PC-9 (cell line): ENCODE results near the gene TSHZ3. TPM values are rescaled to one million over a fixed set of nuclear protein-coding genes. Genes with fewer than 3 reads are reported as not detected.

Experiments
- BruUV-seq: library from RNA; stranded (reverse); fragments of 400-500 nt; replicated peaks from 2 replicates; lab custom pipeline; 2021; lab: Mats Ljungman, UMichigan
- CTCF ChIA-PET: fragments of 300-600 bp; sonication (Branson Sonifier 250); formaldehyde crosslinking; loops from one replicate; lab custom pipeline; 2022; ENCODE audit warnings: antibody characterized with exemption; lab: Charles Lee
- POLR2A ChIA-PET: fragments of 300-600 bp; sonication (Branson Sonifier 250); formaldehyde crosslinking; loops from one replicate; lab custom pipeline; 2022; ENCODE audit warnings: antibody characterized with exemption; ENCODE audit not compliant: unreplicated experiment; lab: Charles Lee
- DNase-seq, 2 experiments: peaks; one replicate each; pipeline versions ENCODE4 v3.0.0 to v3.0.0-alpha.2; 2015 to 2022; ENCODE audit warnings: mixed read lengths in 1 of 2
- H2AFZ ChIP-seq: fragments of 200-600 bp; sonication (generic); 2 replicates; pipeline ENCODE4 v1.8.1; 2017; ENCODE audit warnings: antibody characterized with exemption
- H3F3A ChIP-seq: fragments of 200-600 bp; sonication (generic); 2 replicates; pipeline ENCODE4 v1.8.1; 2017; ENCODE audit warnings: antibody characterized with exemption, mild to moderate bottlenecking, low read depth; ENCODE audit not compliant: insufficient read depth
- H3K27ac ChIP-seq: fragments of 200-600 bp; sonication (generic); 2 replicates; pipeline ENCODE4 v1.6.1; 2016; ENCODE audit warnings: mixed run types
- H3K27me3 ChIP-seq: fragments of 200-600 bp; sonication (generic); 2 replicates; pipeline ENCODE4 v1.6.1; 2016; ENCODE audit warnings: low read depth, mixed run types; ENCODE audit not compliant: insufficient read depth
- H3K36me3 ChIP-seq: fragments of 200-600 bp; sonication (generic); 2 replicates; pipeline ENCODE4 v1.6.1; 2016; ENCODE audit warnings: low read depth, mixed run types
- H3K4me1 ChIP-seq: fragments of 200-600 bp; sonication (generic); replicated peaks from 2 replicates; pipeline ENCODE4 v1.6.1; 2016; ENCODE audit warnings: mixed run types; ENCODE audit not compliant: insufficient read depth
- H3K4me2 ChIP-seq: fragments of 200-600 bp; sonication (generic); 2 replicates; pipeline ENCODE4 v1.6.1; 2017; ENCODE audit warnings: mixed run types
- H3K4me3 ChIP-seq: fragments of 200-600 bp; sonication (generic); 2 replicates; pipeline ENCODE4 v1.6.1; 2016; ENCODE audit warnings: mixed run types
- H3K79me2 ChIP-seq: fragments of 200-600 bp; sonication (generic); 2 replicates; pipeline ENCODE4 v1.6.1; 2017; ENCODE audit warnings: low read depth, mixed run types
- H3K9me2 ChIP-seq: fragments of 200-600 bp; sonication (generic); 2 replicates; pipeline ENCODE4 v1.8.1; 2017; ENCODE audit warnings: mild to moderate bottlenecking; ENCODE audit not compliant: insufficient read depth
- H3K9me3 ChIP-seq: fragments of 200-600 bp; sonication (generic); 2 replicates; pipeline ENCODE4 v1.8.1; 2016; ENCODE audit warnings: low read depth; ENCODE audit not compliant: insufficient read depth
- H4K20me1 ChIP-seq: fragments of 200-600 bp; sonication (generic); 2 replicates; pipeline ENCODE4 v1.8.1; 2017; ENCODE audit not compliant: insufficient read depth
- EZH2 ChIP-seq: fragments of 200-600 bp; sonication (generic); IDR thresholded peaks from 2 replicates; pipeline ENCODE4 v1.8.0; 2017; ENCODE audit warnings: antibody characterized with exemption, low read depth
- intact Hi-C: fragments of 100-400 bp; cut with micrococcal nuclease; formaldehyde crosslinking; loops from one replicate; pipeline ENCODE4 v1.10.0; 2022; ENCODE audit not compliant: unreplicated experiment
- total RNA-seq: library from RNA; stranded (reverse); gene quantifications from 2 replicates; pipeline ENCODE4 v1.2.3, GENCODE V29; 2021
- TF ChIP-seq, protein P1 (sequence below): fragments of 200-600 bp; sonication (generic); conservative IDR thresholded peaks from 2 replicates; pipeline ENCODE4 v1.6.1; 2017; ENCODE audit warnings: mixed run types, antibody characterized with exemption, mild to moderate bottlenecking, moderate library complexity

TSHZ3 gene
- total RNA-seq, 1 experiment from 2014 or later = not detected

DNA sequence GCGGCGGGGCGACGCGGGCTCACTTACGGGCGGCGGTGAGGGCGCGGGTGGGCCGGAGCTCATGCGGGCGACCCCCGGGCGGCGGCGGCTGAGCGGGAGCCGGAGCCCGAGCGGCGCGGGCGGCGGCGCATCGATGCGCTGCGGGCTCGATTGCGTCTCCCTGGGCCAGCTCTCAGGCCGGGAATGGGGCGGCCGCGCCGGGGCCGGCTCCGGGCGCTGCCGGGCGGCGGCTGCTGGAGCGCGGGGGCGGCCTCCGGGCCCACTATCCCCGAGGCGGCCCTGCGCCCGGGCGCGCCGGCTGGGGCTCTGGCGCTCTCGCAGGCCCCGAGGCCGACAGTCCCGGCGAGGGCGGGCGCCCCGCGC, 1.4 kb upstream of the TSHZ3 start:
- Histone ChIP-seq H3F3A (no peaks in the 10 kb centered on the region), H3K79me2 (no peaks in the 10 kb centered on the region), H3K27me3 (peaks cover 36% of the 10 kb centered on the region), H2AFZ (no peak overlapping the region), H3K4me2 (no peak overlapping the region), H4K20me1 (no peaks in the 10 kb centered on the region), H3K27ac (no peak overlapping the region), H3K9me2 (no peaks in the 10 kb centered on the region), H3K36me3 (no peaks in the 10 kb centered on the region), H3K4me3 (no peak overlapping the region), H3K9me3 (no peaks in the 10 kb centered on the region), H3K4me1 (no peaks in the 10 kb centered on the region)
- intact Hi-C loops = no loop called here
- ChIA-PET POLR2A (no interaction called here), CTCF (no interaction called here)
- TF ChIP-seq, protein P1, sequence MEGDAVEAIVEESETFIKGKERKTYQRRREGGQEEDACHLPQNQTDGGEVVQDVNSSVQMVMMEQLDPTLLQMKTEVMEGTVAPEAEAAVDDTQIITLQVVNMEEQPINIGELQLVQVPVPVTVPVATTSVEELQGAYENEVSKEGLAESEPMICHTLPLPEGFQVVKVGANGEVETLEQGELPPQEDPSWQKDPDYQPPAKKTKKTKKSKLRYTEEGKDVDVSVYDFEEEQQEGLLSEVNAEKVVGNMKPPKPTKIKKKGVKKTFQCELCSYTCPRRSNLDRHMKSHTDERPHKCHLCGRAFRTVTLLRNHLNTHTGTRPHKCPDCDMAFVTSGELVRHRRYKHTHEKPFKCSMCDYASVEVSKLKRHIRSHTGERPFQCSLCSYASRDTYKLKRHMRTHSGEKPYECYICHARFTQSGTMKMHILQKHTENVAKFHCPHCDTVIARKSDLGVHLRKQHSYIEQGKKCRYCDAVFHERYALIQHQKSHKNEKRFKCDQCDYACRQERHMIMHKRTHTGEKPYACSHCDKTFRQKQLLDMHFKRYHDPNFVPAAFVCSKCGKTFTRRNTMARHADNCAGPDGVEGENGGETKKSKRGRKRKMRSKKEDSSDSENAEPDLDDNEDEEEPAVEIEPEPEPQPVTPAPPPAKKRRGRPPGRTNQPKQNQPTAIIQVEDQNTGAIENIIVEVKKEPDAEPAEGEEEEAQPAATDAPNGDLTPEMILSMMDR = no peak
- TF ChIP-seq EZH2 = no peak
- no TSS peak for BruUV-seq
- DNase-seq = no peak

DNA sequence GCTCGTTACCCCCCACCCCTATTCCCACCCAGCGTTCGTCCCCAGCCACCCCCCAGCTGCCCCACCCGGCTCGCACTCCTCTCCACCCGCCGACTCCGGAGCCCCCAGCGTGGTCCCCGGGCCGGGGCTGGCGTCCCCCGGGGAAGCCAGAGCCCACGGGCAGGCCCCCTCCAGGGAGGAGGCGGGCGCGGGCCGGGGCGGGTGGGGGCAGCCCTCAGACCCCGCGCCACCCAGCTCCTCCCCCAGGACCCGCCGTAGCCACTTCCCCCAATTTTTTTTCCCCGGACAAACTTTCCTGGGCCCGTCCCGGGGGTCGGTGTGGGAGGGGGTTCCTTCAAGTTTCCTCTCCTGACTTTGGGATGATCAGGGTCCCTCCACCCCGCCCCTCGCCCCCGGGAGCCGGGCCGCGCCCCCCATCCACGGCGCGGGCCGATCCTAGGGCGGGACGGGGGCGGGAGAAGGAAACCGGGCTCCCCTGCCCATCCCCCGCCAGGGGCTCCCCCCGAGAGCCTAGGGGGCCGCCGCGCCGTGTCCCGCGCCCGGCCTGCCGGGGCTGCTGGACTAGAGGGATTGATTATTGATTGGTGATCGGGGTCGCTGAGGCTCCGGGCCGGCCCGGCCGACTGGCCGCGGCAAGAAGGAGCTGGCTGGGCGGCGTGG, 927 bp upstream of the TSHZ3 start:
- H3F3A ChIP-seq = no peaks in the 10 kb centered on the region
- no peak overlapping the region for H3K4me3 ChIP-seq
- CTCF ChIA-PET = no interaction called here
- BruUV-seq = no TSS peak
- H4K20me1 ChIP-seq = no peaks in the 10 kb centered on the region
- no peak overlapping the region for H3K4me2 ChIP-seq
- POLR2A ChIA-PET = no interaction called here
- no peaks in the 10 kb centered on the region for H3K9me2 ChIP-seq
- no peak overlapping the region for H2AFZ ChIP-seq
- no peaks in the 10 kb centered on the region for H3K9me3 ChIP-seq
- H3K27me3 ChIP-seq = peaks cover 34% of the 10 kb centered on the region
- no peaks in the 10 kb centered on the region for H3K4me1 ChIP-seq
- no peak for DNase-seq
- no peaks in the 10 kb centered on the region for H3K36me3 ChIP-seq
- no peaks in the 10 kb centered on the region for H3K79me2 ChIP-seq
- TF ChIP-seq, protein P1 = no peak
- no peak for TF ChIP-seq EZH2
- intact Hi-C loops = no loop called here
- no peak overlapping the region for H3K27ac ChIP-seq

DNA sequence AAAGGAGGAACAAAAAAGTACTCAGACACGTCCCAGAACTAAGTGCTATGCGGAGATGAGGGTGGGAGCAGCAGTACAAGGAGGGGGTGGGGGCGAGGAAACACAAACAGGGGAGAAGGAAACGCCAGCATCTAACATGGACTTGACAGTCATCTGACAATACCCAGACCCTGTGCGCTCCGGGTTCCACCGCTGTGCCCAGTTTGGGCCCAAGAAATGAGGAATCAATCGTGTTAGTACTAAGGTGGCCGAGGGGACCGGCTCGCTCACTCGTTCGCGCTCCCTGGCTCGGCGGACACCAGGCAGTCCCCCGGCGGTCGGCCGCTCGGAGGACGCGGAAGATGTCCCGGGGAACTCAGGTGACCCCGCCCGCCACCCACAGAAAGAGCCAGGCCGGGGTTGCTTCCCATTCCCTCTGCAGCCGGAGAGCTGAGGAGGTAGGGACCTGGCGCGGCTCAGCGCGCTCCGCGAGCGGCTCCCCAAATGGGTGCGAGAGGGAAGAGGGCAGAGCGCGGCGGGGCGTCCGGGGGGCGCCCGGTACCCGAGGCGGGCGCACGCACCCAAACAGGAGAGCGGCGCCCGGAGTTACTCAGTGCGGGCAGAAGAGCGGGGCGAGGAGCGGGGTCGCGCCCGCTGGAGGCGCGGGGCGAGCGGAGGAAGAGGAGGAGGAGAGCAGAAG, 616 bp downstream of the TSHZ3 start:
- ChIA-PET CTCF (no interaction called here), POLR2A (no interaction called here)
- Histone ChIP-seq H3K9me2 (no peaks in the 10 kb centered on the region), H3F3A (no peaks in the 10 kb centered on the region), H3K9me3 (no peaks in the 10 kb centered on the region), H4K20me1 (no peaks in the 10 kb centered on the region), H3K27me3 (peaks cover 34% of the 10 kb centered on the region), H3K79me2 (no peaks in the 10 kb centered on the region), H3K4me3 (no peak overlapping the region), H3K27ac (no peak overlapping the region), H3K4me2 (no peak overlapping the region), H3K4me1 (no peaks in the 10 kb centered on the region), H2AFZ (no peak overlapping the region), H3K36me3 (no peaks in the 10 kb centered on the region)
- BruUV-seq = no TSS peak
- intact Hi-C loops = no loop called here
- TF ChIP-seq EZH2 = no peak
- TF ChIP-seq, protein P1 = no peak
- DNase-seq = no peak
